ENCODE data around the gene ZNF385C. TPM values are rescaled to one million over a fixed set of nuclear protein-coding genes. Genes with fewer than 3 reads are reported as not detected.
A peak's percentile ranks its signal among the peaks of the same experiment; 100 is the strongest.

The ZNF385C gene
- total and polyA plus RNA-seq, 2 of the 13 experiments (the other 11 are each of a cell fraction or from before 2014, with no cell fraction given), result 2.3 to 6.1 TPM

DNA sequence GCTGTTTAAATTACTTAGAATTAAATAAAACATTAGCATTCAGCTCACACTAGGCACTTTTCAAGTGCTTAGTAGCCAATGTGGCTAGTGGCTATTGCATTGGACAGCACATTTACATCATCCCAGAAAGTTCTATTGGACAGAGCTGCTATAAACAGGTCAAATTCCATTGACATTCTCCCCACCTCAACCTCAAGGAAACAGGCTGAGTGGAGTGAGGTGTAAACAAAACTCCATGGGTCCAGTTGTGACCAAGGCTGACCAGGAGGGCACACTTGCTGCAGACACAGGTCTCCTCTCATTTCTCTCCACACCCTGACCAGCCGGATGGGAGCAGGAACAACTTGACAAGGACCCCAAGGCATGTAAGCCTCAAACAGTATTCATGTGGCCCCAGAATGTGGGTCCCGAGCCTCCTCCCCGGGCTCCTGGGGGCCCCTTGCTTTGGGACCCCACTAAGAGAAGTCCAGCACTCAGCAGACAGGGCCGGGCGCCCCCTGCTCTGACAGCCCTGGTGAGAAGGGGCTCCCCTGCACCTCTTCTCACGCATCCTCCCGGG, 48.4 kb downstream of the ZNF385C start (continued):
- TF ChIP-seq THAP8 (CRISPR knock-in tag; IDR thresholded peaks at IDR 0.05; ENCODE audit: borderline replicate concordance) (no peak), ZNF598 (CRISPR knock-in tag; IDR thresholded peaks at IDR 0.05; ENCODE audit: borderline replicate concordance) (0 out of 2 replicates have a peak, but pooled peaks have one; percentile 33), SRSF4 (IDR thresholded peaks at IDR 0.05; ENCODE audit: low read depth, low read length, poor library complexity, severe bottlenecking) (no peak), MTERF4 (CRISPR knock-in tag; IDR thresholded peaks at IDR 0.05) (0 out of 2 replicates have a peak, but pooled peaks have one; percentile 46), GZF1 (CRISPR knock-in tag; IDR thresholded peaks at IDR 0.05) (no peak), TBX3 (IDR thresholded peaks at IDR 0.05; ENCODE audit: borderline replicate concordance) (no peak), ZNF607 (CRISPR knock-in tag; IDR thresholded peaks at IDR 0.05; ENCODE audit: borderline replicate concordance) (0 out of 2 replicates have a peak, but pooled peaks have one; percentile 25), GLI4 (CRISPR knock-in tag; IDR thresholded peaks at IDR 0.05; ENCODE audit: borderline replicate concordance) (peak; percentile 20; the same call in 1 of the 2 replicates), PTBP1 (IDR thresholded peaks at IDR 0.05; ENCODE audit: low read depth, low read length, poor library complexity, severe bottlenecking) (no peak), RFXANK (CRISPR knock-in tag; IDR thresholded peaks at IDR 0.05) (no peak), ZNF3 (CRISPR knock-in tag; IDR thresholded peaks at IDR 0.05) (no peak), KDM4B (CRISPR knock-in tag; IDR thresholded peaks at IDR 0.05) (0 out of 2 replicates have a peak, but pooled peaks have one; percentile 24)
- TF ChIP-seq, protein P1, sequence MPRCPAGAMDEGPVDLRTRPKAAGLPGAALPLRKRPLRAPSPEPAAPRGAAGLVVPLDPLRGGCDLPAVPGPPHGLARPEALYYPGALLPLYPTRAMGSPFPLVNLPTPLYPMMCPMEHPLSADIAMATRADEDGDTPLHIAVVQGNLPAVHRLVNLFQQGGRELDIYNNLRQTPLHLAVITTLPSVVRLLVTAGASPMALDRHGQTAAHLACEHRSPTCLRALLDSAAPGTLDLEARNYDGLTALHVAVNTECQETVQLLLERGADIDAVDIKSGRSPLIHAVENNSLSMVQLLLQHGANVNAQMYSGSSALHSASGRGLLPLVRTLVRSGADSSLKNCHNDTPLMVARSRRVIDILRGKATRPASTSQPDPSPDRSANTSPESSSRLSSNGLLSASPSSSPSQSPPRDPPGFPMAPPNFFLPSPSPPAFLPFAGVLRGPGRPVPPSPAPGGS (CRISPR knock-in tag; IDR thresholded peaks at IDR 0.05), result 0 out of 2 replicates have a peak, but pooled peaks have one; percentile 57
- TF ChIP-seq, protein P2, sequence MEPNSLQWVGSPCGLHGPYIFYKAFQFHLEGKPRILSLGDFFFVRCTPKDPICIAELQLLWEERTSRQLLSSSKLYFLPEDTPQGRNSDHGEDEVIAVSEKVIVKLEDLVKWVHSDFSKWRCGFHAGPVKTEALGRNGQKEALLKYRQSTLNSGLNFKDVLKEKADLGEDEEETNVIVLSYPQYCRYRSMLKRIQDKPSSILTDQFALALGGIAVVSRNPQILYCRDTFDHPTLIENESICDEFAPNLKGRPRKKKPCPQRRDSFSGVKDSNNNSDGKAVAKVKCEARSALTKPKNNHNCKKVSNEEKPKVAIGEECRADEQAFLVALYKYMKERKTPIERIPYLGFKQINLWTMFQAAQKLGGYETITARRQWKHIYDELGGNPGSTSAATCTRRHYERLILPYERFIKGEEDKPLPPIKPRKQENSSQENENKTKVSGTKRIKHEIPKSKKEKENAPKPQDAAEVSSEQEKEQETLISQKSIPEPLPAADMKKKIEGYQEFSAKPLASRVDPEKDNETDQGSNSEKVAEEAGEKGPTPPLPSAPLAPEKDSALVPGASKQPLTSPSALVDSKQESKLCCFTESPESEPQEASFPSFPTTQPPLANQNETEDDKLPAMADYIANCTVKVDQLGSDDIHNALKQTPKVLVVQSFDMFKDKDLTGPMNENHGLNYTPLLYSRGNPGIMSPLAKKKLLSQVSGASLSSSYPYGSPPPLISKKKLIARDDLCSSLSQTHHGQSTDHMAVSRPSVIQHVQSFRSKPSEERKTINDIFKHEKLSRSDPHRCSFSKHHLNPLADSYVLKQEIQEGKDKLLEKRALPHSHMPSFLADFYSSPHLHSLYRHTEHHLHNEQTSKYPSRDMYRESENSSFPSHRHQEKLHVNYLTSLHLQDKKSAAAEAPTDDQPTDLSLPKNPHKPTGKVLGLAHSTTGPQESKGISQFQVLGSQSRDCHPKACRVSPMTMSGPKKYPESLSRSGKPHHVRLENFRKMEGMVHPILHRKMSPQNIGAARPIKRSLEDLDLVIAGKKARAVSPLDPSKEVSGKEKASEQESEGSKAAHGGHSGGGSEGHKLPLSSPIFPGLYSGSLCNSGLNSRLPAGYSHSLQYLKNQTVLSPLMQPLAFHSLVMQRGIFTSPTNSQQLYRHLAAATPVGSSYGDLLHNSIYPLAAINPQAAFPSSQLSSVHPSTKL (CRISPR knock-in tag; IDR thresholded peaks at IDR 0.05), result 0 out of 2 replicates have a peak, but pooled peaks have one; percentile 8
